IPS DF 4.7 (cell line): ENCODE data around the gene GUCY2C.
"Not testable (repeated sequence)": the region's sequence is repeated elsewhere in the genome, so short reads cannot be mapped to it uniquely, and the experiment has no call there.

Source experiments
- DNase-seq: peaks from one replicate; pipeline ENCODE4 v3.0.0-alpha.2; 2013; ENCODE audit warnings: low spot score; ENCODE audit errors: extremely low read depth

The GUCY2C gene

DNA sequence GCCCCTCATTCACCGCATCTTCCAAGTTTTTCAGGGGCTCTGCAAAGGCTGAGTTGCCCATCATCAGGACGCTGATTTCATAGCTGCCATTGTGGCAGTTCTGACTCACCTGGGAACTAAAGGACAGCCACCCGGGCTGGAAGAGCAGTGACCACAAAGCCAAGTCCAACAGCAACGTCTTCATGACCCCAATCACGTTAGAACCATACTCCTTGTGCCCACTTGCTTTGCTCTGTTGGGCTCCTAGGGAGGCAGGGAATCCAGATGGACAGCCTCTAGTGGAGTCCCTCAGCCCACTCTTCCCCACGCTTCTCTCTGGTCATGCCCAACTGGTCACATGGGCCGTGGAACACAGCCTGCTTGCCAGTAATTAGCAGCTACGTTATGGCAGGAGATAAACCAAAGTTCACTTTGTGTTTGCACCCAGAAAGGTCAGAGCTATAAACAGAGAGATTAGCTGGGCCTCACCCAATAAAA, at the start of gene GUCY2C:
TSS of gene GUCY2C (minus strand) at position 335 of the 477 bp plus-strand sequence. CDS start at position 184, 151 bp downstream.
- DNase-seq = no peak

DNA sequence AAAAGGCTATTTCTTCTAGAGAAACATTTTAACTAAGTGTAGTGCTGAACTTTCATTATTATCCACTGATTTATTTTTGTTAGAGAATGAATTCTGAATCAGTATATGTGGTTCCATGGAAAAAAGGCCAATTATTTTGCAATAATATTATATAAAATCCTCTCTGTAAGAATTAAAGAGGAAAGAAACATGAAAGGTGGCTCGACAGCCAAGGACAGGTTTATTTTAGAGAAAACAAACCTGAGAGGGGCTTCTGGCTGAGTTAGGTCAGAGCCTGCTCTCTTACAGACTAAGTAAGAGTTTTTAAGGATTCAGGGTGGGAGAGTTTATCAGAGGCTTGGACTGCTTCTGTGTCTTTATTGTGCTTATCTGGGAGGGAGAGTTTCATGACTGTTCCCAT, 46.7 kb upstream of the GUCY2C start:
- DNase-seq = no peak

GRCh38 chr12:14741942-14742341, 45.5 kb upstream of the GUCY2C start:
- DNase-seq = no peak

GRCh38 chr12:14741153-14741552, 44.8 kb upstream of the GUCY2C start:
- DNase-seq = no peak

DNA sequence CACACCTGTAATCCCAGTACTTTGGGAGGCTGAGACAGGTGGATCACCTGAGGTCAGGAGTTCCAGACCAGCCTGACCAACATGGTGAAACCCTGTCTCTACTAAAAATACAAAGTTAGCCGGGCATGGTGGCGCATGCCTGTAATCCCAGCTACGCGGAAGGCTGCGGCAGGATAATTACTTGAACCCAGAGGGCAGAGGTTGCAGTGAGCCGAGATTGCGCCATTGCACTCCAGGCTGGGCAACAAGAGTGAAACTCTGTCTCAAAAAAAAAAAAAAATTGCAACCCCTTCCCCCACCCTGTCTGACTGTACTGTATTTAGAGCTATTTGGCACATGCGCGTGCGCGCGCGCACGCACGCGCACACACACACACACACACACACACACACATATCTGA, 40.0 kb upstream of the GUCY2C start:
- DNase-seq = not testable (repeated sequence)

DNA sequence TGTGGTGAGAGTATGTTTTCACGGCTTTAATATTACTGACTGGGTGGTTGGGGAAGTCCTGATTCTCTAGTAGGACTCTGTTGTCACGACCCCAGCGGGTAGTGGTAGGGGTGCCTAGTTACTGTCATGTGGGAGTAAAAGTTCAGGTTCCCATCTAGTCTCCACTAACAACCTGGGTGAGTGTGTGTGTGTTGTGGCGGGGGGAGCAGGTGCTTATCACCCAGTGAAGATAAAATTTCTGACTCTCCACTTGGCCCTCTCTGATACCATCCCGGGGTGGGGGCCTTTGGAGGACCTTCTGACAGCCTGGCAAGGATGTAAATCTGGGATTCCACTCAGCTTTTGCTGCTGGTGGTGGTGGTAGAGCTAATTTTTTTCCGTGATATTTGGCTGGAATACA, 35.4 kb upstream of the GUCY2C start:
- no peak for DNase-seq

DNA sequence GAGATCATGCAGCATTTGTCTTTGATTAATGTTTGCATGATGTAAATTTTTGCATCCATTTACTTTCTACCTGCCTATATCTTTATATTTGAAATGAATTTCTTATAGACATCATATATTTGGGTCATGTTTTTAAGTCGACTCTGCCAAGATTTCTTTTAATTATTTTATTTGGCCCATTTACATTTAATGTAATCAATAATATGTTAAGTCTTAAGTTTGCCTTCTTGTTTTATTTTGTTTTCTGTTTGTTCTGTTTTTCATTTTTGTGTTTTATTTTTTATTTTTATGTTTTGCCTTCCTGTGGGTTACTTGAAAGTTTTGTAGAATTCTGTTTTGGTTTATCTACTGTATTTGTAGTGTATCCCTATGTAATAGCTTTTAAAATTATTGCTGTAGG, 33.2 kb upstream of the GUCY2C start:
- DNase-seq = no peak

- no peak for DNase-seq
These were observed 27.4 kb upstream of the GUCY2C start for GRCh38 chr12:14723763-14724162.

DNA sequence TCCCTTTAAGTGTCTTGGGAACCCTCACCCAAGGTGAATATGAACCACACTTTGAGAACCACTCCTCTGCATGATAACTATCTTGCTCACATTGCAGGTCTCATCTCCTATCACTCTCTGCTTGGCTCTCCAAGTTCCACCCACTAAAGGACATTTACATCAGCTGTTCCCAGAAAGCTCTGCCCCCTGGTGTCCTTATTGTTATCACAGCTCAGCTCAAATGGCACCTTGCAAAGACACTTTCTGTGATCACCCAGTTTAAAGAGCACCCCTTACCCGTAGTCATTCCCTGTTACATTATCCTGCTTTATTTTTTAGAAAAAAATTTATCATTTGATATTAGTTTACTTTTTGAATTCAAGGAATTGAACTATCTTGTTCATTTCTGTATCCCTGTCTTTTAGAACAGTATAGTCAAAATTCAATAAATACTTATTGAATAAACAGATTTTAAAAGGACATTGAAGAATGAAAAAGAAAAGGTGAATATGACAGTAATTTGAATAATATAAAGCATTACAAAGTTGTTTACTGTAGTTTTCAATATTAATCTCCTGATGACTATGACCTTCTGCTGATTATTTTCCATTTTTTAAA, 20.5 kb upstream of the GUCY2C start:
- DNase-seq = no peak

- DNase-seq = no peak
These were observed 18.0 kb upstream of the GUCY2C start for GRCh38 chr12:14714437-14714836.

GRCh38 chr12:14710632-14711320, 14.4 kb upstream of the GUCY2C start:
- peak; percentile 78 for DNase-seq

GRCh38 chr12:14701809-14702568, 5.6 kb upstream of the GUCY2C start:
- no peak for DNase-seq

- DNase-seq = no peak
These were observed 4.5 kb upstream of the GUCY2C start for GRCh38 chr12:14700935-14701334.

GRCh38 chr12:14699923-14700322, 3.5 kb upstream of the GUCY2C start:
- no peak for DNase-seq

- DNase-seq = no peak
These were observed 2.2 kb upstream of the GUCY2C start for GRCh38 chr12:14698555-14698954.

- DNase-seq = no peak
These were observed 671 bp downstream of the GUCY2C start for GRCh38 chr12:14695715-14696141.

DNA sequence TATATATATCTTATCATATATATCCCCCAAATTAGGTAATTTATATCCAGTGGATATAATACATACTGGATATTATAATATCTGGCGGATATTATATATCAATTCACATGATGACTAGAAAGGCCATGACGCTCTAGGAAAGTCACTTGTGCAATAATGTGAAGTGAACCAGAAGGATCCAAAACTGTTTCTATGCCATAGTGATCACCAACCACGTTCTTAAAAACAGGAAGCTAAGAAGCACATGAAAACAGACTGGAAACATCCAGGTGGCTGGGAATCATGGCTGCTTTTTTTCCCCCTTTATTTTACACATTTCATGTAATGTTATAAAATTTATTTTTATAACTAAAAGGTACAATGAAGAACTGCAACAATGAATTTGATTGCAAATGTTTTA, 1.4 kb downstream of the GUCY2C start:
- no peak for DNase-seq

- DNase-seq = no peak
These were observed 2.2 kb downstream of the GUCY2C start for GRCh38 chr12:14694145-14694714.

DNA sequence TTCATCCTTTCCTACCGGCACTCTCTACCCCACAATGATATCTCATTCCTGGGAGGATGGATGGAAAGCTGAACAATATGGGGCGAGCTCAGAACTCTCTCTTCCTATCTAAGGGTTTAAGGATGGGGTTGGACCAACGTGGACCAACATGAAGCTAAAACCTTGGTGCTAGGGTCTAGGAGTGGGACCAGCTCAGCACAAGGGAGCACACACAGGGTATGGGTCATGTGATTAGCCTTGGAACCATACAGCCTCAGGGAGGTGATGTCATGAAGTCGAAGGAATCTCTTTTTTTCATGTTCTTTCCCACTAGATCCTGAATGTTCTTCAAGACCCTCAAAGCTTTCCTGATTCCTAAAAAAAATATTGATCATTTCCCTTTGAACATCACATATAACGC, 3.3 kb downstream of the GUCY2C start:
- DNase-seq = no peak

DNA sequence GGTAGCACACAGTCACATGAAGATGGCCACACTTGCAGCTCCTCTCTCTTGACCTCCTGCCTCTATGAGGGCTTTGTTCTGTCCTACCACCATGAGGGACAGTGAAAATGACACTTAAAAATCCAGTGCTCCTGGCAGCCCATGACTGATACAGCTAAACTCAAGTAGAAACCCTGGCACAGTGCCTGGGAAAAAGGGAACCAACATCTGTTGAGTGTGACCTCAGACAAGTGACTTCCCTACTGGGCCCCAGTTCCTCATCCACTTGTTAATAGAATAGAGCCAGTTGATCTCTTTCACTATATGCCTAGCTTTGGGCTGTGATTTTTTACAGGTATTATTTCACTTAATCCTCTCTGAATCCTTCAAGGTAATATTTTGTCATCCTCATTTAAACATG, 4.8 kb downstream of the GUCY2C start:
- no peak for DNase-seq

GRCh38 chr12:14689996-14690395, 6.4 kb downstream of the GUCY2C start:
- no peak for DNase-seq

- no peak for DNase-seq
These were observed 7.3 kb downstream of the GUCY2C start for GRCh38 chr12:14689144-14689543.
